HUES64 (cell line): ENCODE measurements around the gene C1QTNF9B.

Source experiments
- H3K27ac ChIP-seq: 2 replicates; pipeline ENCODE4 v1.7.0; 2013; ENCODE audit warnings: low read depth, low read length, inconsistent platforms
- H3K27me3 ChIP-seq: 2 replicates; pipeline ENCODE4 v1.6.1; 2013; ENCODE audit warnings: mild to moderate bottlenecking, low read length; ENCODE audit not compliant: insufficient read depth
- H3K36me3 ChIP-seq: 2 replicates; pipeline ENCODE4 v1.6.1; 2013; ENCODE audit warnings: mild to moderate bottlenecking, low read length; ENCODE audit not compliant: insufficient read depth
- H3K4me1 ChIP-seq: 2 replicates; pipeline ENCODE4 v1.6.1; 2013; ENCODE audit warnings: mild to moderate bottlenecking, low read length, moderate library complexity; ENCODE audit not compliant: insufficient read depth
- H3K4me3 ChIP-seq: 2 replicates; pipeline ENCODE4 v1.5.1; 2013; ENCODE audit warnings: mild to moderate bottlenecking, low read length, moderate library complexity
- H3K9ac ChIP-seq: 2 replicates; pipeline ENCODE4 v1.6.1; 2013; ENCODE audit warnings: mild to moderate bottlenecking, low read depth, low read length
- H3K9me3 ChIP-seq: 2 replicates; pipeline ENCODE4 v1.6.1; 2013; ENCODE audit warnings: low read depth, low read length; ENCODE audit not compliant: insufficient read depth
- whole genome bisulfite sequencing: fragments of 150-250, 120-280 bp; methylation state at CpG from one replicate; pipeline ENCODE4 v1.1.7; 2013; ENCODE audit warnings: missing lambda C conversion rate; 5-methylcytosine and 5-hydroxymethylcytosine counted together

Gene C1QTNF9B

GRCh38 chr13:23843436-23843835, 53.9 kb downstream of the C1QTNF9B start:
- H3K4me1 ChIP-seq = no peaks in the 10 kb centered on the region
- 84% methylated on average over 1 of the region's 1 CpG for WGBS

DNA sequence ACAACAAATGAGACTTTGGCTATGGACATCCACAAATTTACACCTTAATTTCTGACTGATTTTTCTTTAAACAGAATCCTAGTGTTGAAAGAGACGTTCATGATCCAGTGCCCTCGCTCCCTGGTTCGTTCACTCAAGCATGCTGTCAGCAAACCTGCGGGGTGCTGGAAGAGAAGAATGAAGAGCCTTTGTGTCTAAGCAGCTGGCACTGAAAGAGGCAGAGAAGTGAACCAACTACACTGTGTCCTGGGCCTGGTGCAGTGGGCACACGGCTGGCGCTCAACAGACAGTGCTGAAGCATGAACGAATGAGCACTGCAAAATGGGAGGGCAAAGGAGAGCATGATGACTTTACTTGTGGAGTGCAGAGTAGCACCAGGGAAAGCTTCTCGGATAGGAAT, 54.9 kb downstream of the C1QTNF9B start:
- no peaks in the 10 kb centered on the region for H3K4me1 ChIP-seq
- H3K9ac ChIP-seq = no peak overlapping the region
- no peak overlapping the region for H3K4me3 ChIP-seq
- no peaks in the 10 kb centered on the region for H3K27me3 ChIP-seq
- H3K36me3 ChIP-seq = peaks cover 13% of the 10 kb centered on the region
- no peak overlapping the region for H3K27ac ChIP-seq
- H3K9me3 ChIP-seq = no peaks in the 10 kb centered on the region
- WGBS = 92% methylated on average over 8 of the region's 8 CpGs

More at GRCh38 chr13:23843436-23843835, 53.9 kb downstream of the C1QTNF9B start:
- H3K4me3 ChIP-seq = no peak overlapping the region
- H3K9me3 ChIP-seq = no peaks in the 10 kb centered on the region
- no peaks in the 10 kb centered on the region for H3K27me3 ChIP-seq
- H3K36me3 ChIP-seq = peaks cover 12% of the 10 kb centered on the region; the same call in 1 of the 2 replicates
- H3K9ac ChIP-seq = no peak overlapping the region
- no peak overlapping the region for H3K27ac ChIP-seq
